Testis (tissue), 2 donors: ENCODE data around the gene ALB.

ENCODE experiments used
- CTCF ChIP-seq, 3 experiments: fragments of 450-650 bp in 2 of 3; fragments of 200-600 bp in 1 of 3; sonication (generic) in 1 of 3; IDR thresholded peaks; one replicate each; pipeline ENCODE4 v1.5.1; 2016 to 2019; ENCODE audit warnings: antibody characterized with exemption in 3 of 3, mild to moderate bottlenecking in 2 of 3, moderate library complexity in 1 of 3
- POLR2A ChIP-seq: fragments of 450-650 bp; IDR thresholded peaks from one replicate; pipeline ENCODE4 v1.6.1; 2017; ENCODE audit warnings: antibody characterized with exemption, mild to moderate bottlenecking, moderate library complexity

GRCh38 chr4:73448448-73449203 is 44.5 kb downstream of the ALB start:
- TF ChIP-seq CTCF (IDR thresholded peaks at IDR 0.05) (no peak), POLR2A (no peak)
